Panc1 (cell line): ENCODE measurements around the gene FOXN4.

Experiments used
- CTCF ChIP-seq: fragments of 450-650 bp; IDR thresholded peaks from 2 replicates; pipeline ENCODE4 v1.5.1; 2017; ENCODE audit warnings: mild to moderate bottlenecking
- POLR2AphosphoS5 ChIP-seq: IDR thresholded peaks from 2 replicates; pipeline ENCODE4 v1.6.1; 2012; ENCODE audit warnings: mild to moderate bottlenecking, low read depth, low read length, moderate library complexity
- REST ChIP-seq, 2 experiments: IDR thresholded peaks; 2 replicates each; pipeline ENCODE4 v1.6.1; 2011 to 2012; ENCODE audit warnings: low read depth in 2 of 2, control low read depth in 1 of 2, low read length in 1 of 2, mild to moderate bottlenecking in 1 of 2, moderate library complexity in 1 of 2; ENCODE audit not compliant: insufficient read depth in 1 of 2
- SIN3A ChIP-seq: IDR thresholded peaks from 2 replicates; pipeline ENCODE4 v1.6.1; 2012; ENCODE audit warnings: low read depth, mild to moderate bottlenecking, low read length, moderate library complexity, borderline replicate concordance; ENCODE audit not compliant: insufficient read depth
- TCF7L2 ChIP-seq: IDR thresholded peaks from 2 replicates; pipeline ENCODE4 v1.6.1; 2011; ENCODE audit warnings: mild to moderate bottlenecking, low read depth, low read length, inconsistent platforms

- no peak for TF ChIP-seq CTCF
- TF ChIP-seq TCF7L2: no peak
- no peak for TF ChIP-seq SIN3A
- no peak for TF ChIP-seq REST (IDR thresholded peaks at IDR 0.05; ENCODE audit: insufficient read depth in 1 of 2, low read depth in 2 of 2, low read length in 1 of 2)
- no peak for TF ChIP-seq POLR2AphosphoS5
Observed at GRCh38 chr12:109281452-109281851, 27.6 kb downstream of the FOXN4 start.
